GM12878 (cell line): ENCODE data around the gene TSPAN12. TPM values are rescaled to one million over a fixed set of nuclear protein-coding genes. Genes with fewer than 3 reads are reported as not detected.

Experiments
- ATAC-seq: fragments of 200-7000 bp; cut with Tn5 transposase; 3 replicates; pipeline ENCODE4 v1.9.1; 2020; ENCODE audit warnings: mild to moderate bottlenecking, moderate library complexity
- BruUV-seq: library from RNA; stranded (reverse); fragments of 400-500 nt; replicated peaks from 2 replicates; lab custom pipeline; 2021; lab: Mats Ljungman, UMichigan
- CTCF ChIA-PET: fragments of 300-600 bp; sonication (Branson Sonifier 250); formaldehyde crosslinking; extraction: SDS; loops from one replicate; lab custom pipeline; 2021; ENCODE audit warnings: inconsistent platforms; lab: Yijun Ruan, JAX
- POLR2A ChIA-PET: fragments of 350-600 bp; formaldehyde crosslinking; extraction: SDS; loops from one replicate; lab custom pipeline; 2021; ENCODE audit warnings: inconsistent platforms; lab: Charles Lee
- RAD21 ChIA-PET: fragments of 300-600 bp; sonication (Branson Sonifier 250); formaldehyde crosslinking; loops from one replicate; lab custom pipeline; 2023; ENCODE audit warnings: antibody characterized with exemption; ENCODE audit not compliant: unreplicated experiment; lab: Charles Lee
- SMC1A ChIA-PET: fragments of 300-600 bp; sonication (Branson Sonifier 250); formaldehyde crosslinking; loops from one replicate; lab custom pipeline; 2023; ENCODE audit not compliant: unreplicated experiment, uncharacterized antibody; lab: Charles Lee
- DNase-seq: peaks from one replicate; pipeline ENCODE4 v3.0.0-alpha.2; 2011; ENCODE audit warnings: low read depth, low spot score
- FAIRE-seq: peaks from 3 replicates; lab custom pipeline; 2011; peaks lifted over from hg19 to GRCh38; lab: Jason Lieb, UNC
- H2AFZ ChIP-seq: 2 replicates; pipeline ENCODE4 v1.6.0; 2011; ENCODE audit warnings: low read depth, low read length, control low read depth; ENCODE audit not compliant: control insufficient read depth
- H3K27ac ChIP-seq: 2 replicates; pipeline ENCODE4 v1.5.1; 2011; ENCODE audit warnings: control low read depth; ENCODE audit not compliant: control insufficient read depth, insufficient read depth
- H3K27me3 ChIP-seq, 2 experiments: replicated peaks in 1 of 2; 2 replicates each; pipeline versions ENCODE4 v1.6.0 to v1.6.1; 2011; ENCODE audit warnings: low read length in 1 of 2; ENCODE audit not compliant: control insufficient read depth in 2 of 2, insufficient read depth in 2 of 2
- H3K36me3 ChIP-seq, 2 experiments: 2 replicates each; pipeline ENCODE4 v1.5.1; 2011; ENCODE audit warnings: low read length in 1 of 2; ENCODE audit not compliant: control insufficient read depth in 2 of 2, insufficient read depth in 2 of 2
- H3K4me1 ChIP-seq: 2 replicates; pipeline ENCODE4 v1.6.1; 2011; ENCODE audit warnings: mild to moderate bottlenecking, low read length, moderate library complexity, mixed read lengths; ENCODE audit not compliant: control insufficient read depth, insufficient read depth
- H3K4me2 ChIP-seq: 2 replicates; pipeline ENCODE4 v1.6.0; 2011; ENCODE audit warnings: control low read depth; ENCODE audit not compliant: control insufficient read depth, insufficient read depth
- H3K4me3 ChIP-seq: fragments of 200-600 bp; sonication (generic); 2 replicates; pipeline ENCODE4 v1.5.1; 2016
- H3K79me2 ChIP-seq: 2 replicates; pipeline ENCODE4 v1.6.0; 2011; ENCODE audit warnings: low read length; ENCODE audit not compliant: control insufficient read depth, insufficient read depth
- H3K9ac ChIP-seq: 2 replicates; pipeline ENCODE4 v1.8.0; 2011; ENCODE audit warnings: low read length, control low read depth, mixed read lengths; ENCODE audit not compliant: control insufficient read depth, insufficient read depth
- H3K9me3 ChIP-seq: replicated peaks from 3 replicates; pipeline ENCODE4 v1.5.1; 2011; ENCODE audit warnings: mild to moderate bottlenecking, low read length; ENCODE audit not compliant: control insufficient read depth, insufficient read depth
- H4K20me1 ChIP-seq: 2 replicates; pipeline ENCODE4 v1.6.0; 2011; ENCODE audit not compliant: control insufficient read depth, insufficient read depth
- BMI1 ChIP-seq: fragments of 450-650 bp; IDR thresholded peaks from 2 replicates; pipeline ENCODE4 v1.6.1; 2016; ENCODE audit warnings: mild to moderate bottlenecking, moderate library complexity, borderline replicate concordance
- ESRRA ChIP-seq: IDR thresholded peaks from 2 replicates; pipeline ENCODE4 v1.6.1; 2012; ENCODE audit warnings: mild to moderate bottlenecking, low read length, improper control_type of control experiment
- MLLT1 ChIP-seq: fragments of 450-650 bp; IDR thresholded peaks from 2 replicates; pipeline ENCODE4 v1.6.1; 2016; ENCODE audit warnings: mild to moderate bottlenecking
- POLR2AphosphoS5 ChIP-seq: IDR thresholded peaks from 2 replicates; pipeline ENCODE4 v1.6.1; 2011; ENCODE audit warnings: mild to moderate bottlenecking, low read length, inconsistent platforms
- RAD51 ChIP-seq: fragments of 450-650 bp; IDR thresholded peaks from 2 replicates; pipeline ENCODE4 v1.6.1; 2016; ENCODE audit warnings: moderate library complexity, mild to moderate bottlenecking, inconsistent platforms
- SMAD5 ChIP-seq: IDR thresholded peaks from 2 replicates; pipeline ENCODE4 v1.6.1; 2016; ENCODE audit warnings: antibody characterized with exemption, low read depth
- SREBF1 ChIP-seq: IDR thresholded peaks from 2 replicates; pipeline ENCODE4 v1.6.1; 2012; ENCODE audit warnings: mild to moderate bottlenecking, low read length
- SREBF2 ChIP-seq: IDR thresholded peaks from 2 replicates; pipeline ENCODE4 v1.6.1; 2012; ENCODE audit warnings: mild to moderate bottlenecking, low read length
- STAT1 ChIP-seq: fragments of 450-650 bp; conservative IDR thresholded peaks from 2 replicates; pipeline ENCODE4 v1.6.1; 2014; ENCODE audit warnings: antibody characterized with exemption, mild to moderate bottlenecking
- STAT3 ChIP-seq: IDR thresholded peaks from 2 replicates; pipeline ENCODE4 v1.6.1; 2011; ENCODE audit warnings: low read depth, low read length, improper control_type of control experiment
- TAF1 ChIP-seq: IDR thresholded peaks from 2 replicates; pipeline ENCODE4 v1.6.1; 2011; ENCODE audit warnings: mild to moderate bottlenecking, low read depth, low read length, borderline replicate concordance
- USF1 ChIP-seq: IDR thresholded peaks from 2 replicates; pipeline ENCODE4 v1.6.1; 2011; ENCODE audit warnings: borderline replicate concordance, low read depth, mild to moderate bottlenecking, moderate library complexity, mixed read lengths, low read length; ENCODE audit not compliant: insufficient read depth; ENCODE audit errors: extremely low read length
- ZNF592 ChIP-seq: fragments of 450-650 bp; IDR thresholded peaks from 2 replicates; pipeline ENCODE4 v1.6.1; 2017; ENCODE audit warnings: mild to moderate bottlenecking, moderate library complexity
- ZNF687 ChIP-seq: fragments of 450-650 bp; IDR thresholded peaks from 2 replicates; pipeline ENCODE4 v1.6.1; 2017; ENCODE audit warnings: mild to moderate bottlenecking, moderate library complexity
- WGBS: methylation state at CpG from one replicate; pipeline ENCODE4 v1.1.6; 2016; ENCODE audit warnings: low lambda C conversion rate; ENCODE audit not compliant: insufficient replicate concordance, insufficient coverage; ENCODE audit errors: missing lambda C conversion rate; 5-methylcytosine and 5-hydroxymethylcytosine counted together
- in situ Hi-C: fragments of 300-500 bp; cut with MboI; formaldehyde crosslinking; loops from 9 replicates; pipeline ENCODE4 v1.14.3; 2018; ENCODE audit warnings: mixed read lengths
- intact Hi-C: fragments of 100-400 bp; cut with micrococcal nuclease; formaldehyde crosslinking; loops from one replicate; pipeline ENCODE4 v1.14.2; 2022; ENCODE audit not compliant: unreplicated experiment
- polyA plus RNA-seq, 11 experiments: library from polyadenylated mRNA; depleted of rRNA in 4 of 11; unstranded in 6 of 11; stranded (reverse) in 5 of 11; fragments of >200 nt; fragmentation: Nextera tagmentation in 4 of 11; fragmentation: Illumina TruSeq in 1 of 11; extraction: Ambion mirVana in 4 of 11; extraction: Trizol in 1 of 11; gene quantifications; 1 replicate in 1 of 11; 2 replicates in 10 of 11; pipeline versions ENCODE4 v1.2.1 to v1.2.3, GENCODE V29; 2011 to 2016; ENCODE audit warnings: inconsistent platforms in 2 of 11, missing spikeins in 2 of 11, low read depth in 1 of 11
- total RNA-seq, 4 experiments: library from RNA; depleted of rRNA in 3 of 4; stranded (reverse); fragments of >200 nt in 3 of 4; fragmentation: Illumina TruSeq in 1 of 4; extraction: Trizol in 1 of 4; gene quantifications; 2 replicates each; pipeline versions ENCODE4 v1.2.1 to v1.2.3, GENCODE V29; 2013 to 2021

TSPAN12 gene
- total and polyA plus RNA-seq, 10 of the 15 experiments (the other 5 are each of a cell fraction or from before 2014, with no cell fraction given), result 0.67 to 110 (median 1.3) TPM

DNA sequence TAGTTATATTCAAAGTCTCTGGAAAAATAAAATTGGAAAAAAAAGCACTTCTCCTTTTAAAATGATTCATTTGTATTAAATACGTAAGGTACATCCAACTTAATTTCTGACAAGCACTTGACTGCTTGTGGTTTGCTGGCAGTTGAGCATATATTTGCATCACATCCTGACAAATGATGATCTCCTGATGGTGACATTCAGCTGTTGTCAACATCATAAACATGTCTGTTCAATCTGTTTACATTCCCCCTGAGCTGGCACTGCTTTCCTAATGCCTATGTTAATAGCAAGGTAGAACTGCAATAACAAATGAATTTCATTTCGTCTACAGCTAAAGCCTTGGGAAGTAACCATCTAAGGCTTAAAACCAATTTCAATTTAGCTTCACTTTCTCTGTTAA is 24.4 kb downstream of the TSPAN12 start:
- ChIA-PET POLR2A (interaction anchor here (0.8 to 4.5 kb wide), 6 partner anchors 14 to 117 kb away, joined by 3 to 16 read pairs (median 4); partner anchors contain the start of gene ING3), RAD21 (interaction anchor here (0.7 to 3.3 kb wide), 8 partner anchors 17 to 697 kb away, joined by 3 to 21 read pairs (median 6); partner anchors contain the start of gene TSPAN12), CTCF (interaction anchor here (1.0 to 1.9 kb wide), 5 partner anchors 15 to 42 kb away, joined by 4 to 13 read pairs (median 6); partner anchors contain the start of gene TSPAN12), SMC1A (interaction anchor here (0.8 to 8.7 kb wide), 13 partner anchors 8 to 117 kb away, joined by 3 to 122 read pairs (median 5); partner anchors contain the start of genes ING3 and TSPAN12)
- Histone ChIP-seq H4K20me1 (no peaks in the 10 kb centered on the region), H2AFZ (no peak overlapping the region), H3K4me1 (peaks cover 7% of the 10 kb centered on the region; the same call in 1 of the 2 replicates), H3K9ac (no peak overlapping the region), H3K36me3 (no peaks in the 10 kb centered on the region), H3K27me3 (no peaks in the 10 kb centered on the region), H3K4me3 (no peak overlapping the region), H3K9me3 (peaks cover 1% of the 10 kb centered on the region; the same call in 2 of the 3 replicates), H3K79me2 (no peaks in the 10 kb centered on the region), H3K4me2 (no peak overlapping the region), H3K27ac (no peak overlapping the region)
- ATAC-seq (peak; percentile 13), DNase-seq (no peak), FAIRE-seq (no peak)
- intact Hi-C loops, result no loop called here
- WGBS, result 69% methylated on average over 2 of the region's 2 CpGs
- in situ Hi-C loops, result no loop called here
- no TSS peak for BruUV-seq
- TF ChIP-seq POLR2AphosphoS5, result no peak
- no peak for TF ChIP-seq TAF1
- TF ChIP-seq BMI1, result no peak
- TF ChIP-seq USF1, result no peak
- no peak for TF ChIP-seq ESRRA
- no peak for TF ChIP-seq STAT1
- TF ChIP-seq SREBF2, result no peak
- peak; percentile 48; the same call in 1 of the 2 replicates for TF ChIP-seq ZNF687
- TF ChIP-seq MLLT1, result no peak
- no peak for TF ChIP-seq SMAD5
- no peak for TF ChIP-seq STAT3
- TF ChIP-seq ZNF592, result 0 out of 2 replicates have a peak, but pooled peaks have one; percentile 36
- TF ChIP-seq RAD51, result no peak
- TF ChIP-seq SREBF1, result no peak
